Nephron (organoid): ENCODE data around the gene UBL7.

Experiments used
- H3K27ac Mint-ChIP-seq, 3 experiments: 2 replicates each; pipeline ENCODE4 v1.8.0; 2020; ENCODE audit warnings: mixed read lengths in 3 of 3, mild to moderate bottlenecking in 2 of 3, moderate library complexity in 1 of 3
- H3K27me3 Mint-ChIP-seq: 2 replicates; pipeline ENCODE4 v1.8.0; 2021; ENCODE audit warnings: low read depth, mild to moderate bottlenecking, moderate library complexity, mixed read lengths
- H3K36me3 Mint-ChIP-seq: 2 replicates; pipeline ENCODE4 v1.8.0; 2020; ENCODE audit warnings: low read depth, mixed read lengths
- H3K4me1 Mint-ChIP-seq: 2 replicates; pipeline ENCODE4 v1.8.0; 2020; ENCODE audit warnings: mixed read lengths
- H3K4me3 Mint-ChIP-seq, 3 experiments: 2 replicates each; pipeline ENCODE4 v1.8.0; 2020; ENCODE audit warnings: mild to moderate bottlenecking in 3 of 3, mixed read lengths in 3 of 3, moderate library complexity in 2 of 3
- H3K9me3 Mint-ChIP-seq: 2 replicates; pipeline ENCODE4 v1.8.0; 2020; ENCODE audit warnings: mixed read lengths
- CTCF ChIP-seq, 3 experiments: fragments of 200-600 bp; sonication (generic); IDR thresholded peaks; one replicate each; pipeline ENCODE4 v1.5.0; 2021; ENCODE audit warnings: antibody characterized with exemption in 3 of 3; ENCODE audit not compliant: unreplicated experiment in 3 of 3

Gene UBL7

GRCh38 chr15:74445816-74446763 lies 14.9 kb downstream of the UBL7 start:
- TF ChIP-seq CTCF (IDR thresholded peaks at IDR 0.05; ENCODE audit: unreplicated experiment in 3 of 3), result no peak
- H3K27me3 Mint-ChIP-seq, result no peaks in the 10 kb centered on the region
- H3K4me3 Mint-ChIP-seq, result no peak overlapping the region
- H3K4me1 Mint-ChIP-seq, result peaks cover 7% of the 10 kb centered on the region
- peaks cover 56% of the 10 kb centered on the region for H3K36me3 Mint-ChIP-seq
- H3K27ac Mint-ChIP-seq, result no peak overlapping the region
- no peaks in the 10 kb centered on the region for H3K9me3 Mint-ChIP-seq

GRCh38 chr15:74444106-74445062 lies 16.6 kb downstream of the UBL7 start:
- H3K4me3 Mint-ChIP-seq, result no peak overlapping the region
- peaks cover 40% of the 10 kb centered on the region for H3K36me3 Mint-ChIP-seq
- H3K27me3 Mint-ChIP-seq, result no peaks in the 10 kb centered on the region
- no peak overlapping the region for H3K27ac Mint-ChIP-seq
- H3K4me1 Mint-ChIP-seq, result peaks cover 7% of the 10 kb centered on the region
- no peak for TF ChIP-seq CTCF (IDR thresholded peaks at IDR 0.05; ENCODE audit: unreplicated experiment in 3 of 3)
- H3K9me3 Mint-ChIP-seq, result no peaks in the 10 kb centered on the region

GRCh38 chr15:74443100-74443909 lies 17.7 kb downstream of the UBL7 start:
- Mint-ChIP-seq H3K36me3 (peaks cover 30% of the 10 kb centered on the region), H3K9me3 (no peaks in the 10 kb centered on the region), H3K4me1 (peaks cover 7% of the 10 kb centered on the region), H3K27ac (peak overlapping the region; percentile 22 to 90 (median 71)), H3K27me3 (peaks cover 7% of the 10 kb centered on the region), H3K4me3 (peak overlapping the region in 1 of 3 experiments; percentile 5)
- no peak for TF ChIP-seq CTCF (IDR thresholded peaks at IDR 0.05; ENCODE audit: unreplicated experiment in 3 of 3)

GRCh38 chr15:74442604-74443003 lies 18.4 kb downstream of the UBL7 start:
- Mint-ChIP-seq H3K4me1 (peaks cover 7% of the 10 kb centered on the region), H3K9me3 (no peaks in the 10 kb centered on the region), H3K36me3 (peaks cover 23% of the 10 kb centered on the region), H3K27ac (peak overlapping the region in 2 of 3 experiments; percentile 22 to 90), H3K27me3 (peaks cover 7% of the 10 kb centered on the region), H3K4me3 (no peak overlapping the region)
- TF ChIP-seq CTCF (IDR thresholded peaks at IDR 0.05; ENCODE audit: unreplicated experiment in 3 of 3), result no peak

GRCh38 chr15:74442063-74442462 lies 18.9 kb downstream of the UBL7 start:
- Mint-ChIP-seq H3K4me3 (no peak overlapping the region), H3K4me1 (peaks cover 7% of the 10 kb centered on the region), H3K27me3 (peaks cover 7% of the 10 kb centered on the region), H3K9me3 (no peaks in the 10 kb centered on the region), H3K27ac (peak overlapping the region in 2 of 3 experiments; percentile 10 to 23), H3K36me3 (peaks cover 21% of the 10 kb centered on the region)
- TF ChIP-seq CTCF (IDR thresholded peaks at IDR 0.05; ENCODE audit: unreplicated experiment in 3 of 3), result no peak
